GM19328 (cell line): ENCODE measurements around the gene VPS13A.

Experiments
- ATAC-seq: cut with Tn5 transposase; IDR thresholded peaks from one replicate; pipeline ENCODE4 v1.9.1; 2021; ENCODE audit warnings: mild to moderate bottlenecking, moderate library complexity; ENCODE audit not compliant: unreplicated experiment

The VPS13A gene

DNA sequence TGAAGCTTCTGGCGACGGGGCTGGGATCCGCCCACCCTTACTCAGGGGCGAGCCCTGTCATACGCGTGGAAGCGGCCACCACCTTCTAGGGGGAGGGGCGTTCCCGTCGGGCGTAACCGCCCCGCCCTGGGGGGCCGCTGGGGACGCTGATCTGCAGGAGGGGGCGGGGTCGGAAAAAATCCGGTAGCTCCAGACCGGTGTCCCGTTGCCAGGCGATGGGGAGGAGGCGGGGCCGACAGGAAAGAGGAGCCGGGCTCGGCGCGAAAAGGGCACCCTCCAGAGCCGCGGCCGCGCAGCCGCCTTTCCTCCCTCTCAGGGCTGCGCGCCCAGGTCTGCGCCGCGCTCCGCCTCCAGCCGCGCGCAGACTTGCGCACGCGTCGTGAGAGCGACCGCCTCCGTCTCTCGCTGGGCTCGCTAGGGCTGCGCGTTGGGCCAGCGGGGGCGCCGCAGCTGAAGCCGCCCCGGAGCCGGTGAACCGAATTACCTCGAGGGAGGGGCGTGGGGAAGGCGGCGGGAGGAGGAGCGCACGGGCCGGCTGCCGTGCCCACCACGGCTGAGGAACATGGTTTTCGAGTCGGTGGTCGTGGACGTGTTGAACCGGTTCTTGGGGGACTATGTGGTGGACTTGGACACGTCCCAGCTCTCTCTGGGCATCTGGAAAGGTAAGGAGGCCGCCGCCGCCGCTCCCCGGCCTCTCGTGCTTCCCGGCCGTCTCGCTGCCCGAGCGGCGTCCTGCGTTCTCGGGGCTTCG lies at the start of gene VPS13A:
Gene VPS13A, plus strand, starts transcription at position 392 of the 751 bp plus-strand sequence. Its CDS starts 171 bp downstream, at position 563.
- ATAC-seq: peak; percentile 79

DNA sequence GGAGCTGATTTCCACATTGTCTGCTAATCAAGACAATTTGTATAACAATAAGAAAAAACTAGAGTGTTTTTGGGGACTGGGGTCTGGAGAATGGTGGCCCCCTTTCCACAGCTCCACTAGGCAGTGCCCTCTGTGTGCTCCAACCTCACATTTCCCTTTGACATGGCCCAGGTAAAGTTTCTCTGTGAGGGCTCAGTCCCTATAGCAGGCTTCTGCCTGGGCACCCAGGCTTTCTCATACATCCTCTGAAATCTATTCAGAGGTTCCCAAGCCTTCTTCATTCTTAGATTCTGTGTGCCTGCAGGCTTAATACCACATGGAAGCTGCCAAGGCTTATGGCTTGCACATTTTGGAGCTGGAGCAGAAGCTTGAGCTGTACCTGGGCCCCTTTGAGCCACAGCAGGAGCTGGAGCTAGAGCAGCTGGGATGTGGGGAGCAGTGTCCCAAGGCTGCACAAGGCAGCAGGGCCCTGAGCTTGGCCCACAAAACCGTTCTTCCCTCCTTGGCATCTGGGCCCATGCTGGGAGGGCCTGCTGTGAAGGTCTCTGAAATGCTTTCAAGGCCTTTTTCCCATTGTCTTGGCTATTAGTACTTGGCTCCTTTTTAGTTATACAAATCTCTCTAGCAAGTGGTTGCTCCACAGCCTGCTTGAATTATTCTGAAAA lies 49.1 kb upstream of the VPS13A start:
- no peak for ATAC-seq

- ATAC-seq: no peak
Observed at GRCh38 chr9:77131399-77131798, 45.9 kb upstream of the VPS13A start.

DNA sequence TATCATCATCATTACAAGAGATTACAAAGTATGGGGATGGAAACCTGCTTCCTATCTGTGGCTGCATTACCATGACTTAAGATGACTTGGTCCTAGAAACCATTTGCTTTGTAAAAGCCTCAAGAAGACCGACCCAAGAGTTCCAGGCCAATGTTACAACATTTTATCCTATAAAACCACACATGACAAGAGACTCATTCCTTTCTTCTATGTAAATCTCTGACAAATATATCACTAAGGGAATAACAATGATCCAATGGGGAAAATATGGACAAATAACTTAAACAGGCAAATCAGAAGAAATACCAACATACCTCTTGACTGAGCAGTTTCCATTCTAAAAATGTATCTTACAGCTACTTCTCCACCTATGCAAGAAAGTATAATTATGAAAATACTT lies 44.3 kb upstream of the VPS13A start:
- no peak for ATAC-seq

GRCh38 chr9:77142366-77142765 lies 35.0 kb upstream of the VPS13A start:
- ATAC-seq: no peak

GRCh38 chr9:77149879-77150278 lies 27.5 kb upstream of the VPS13A start:
- no peak for ATAC-seq

GRCh38 chr9:77152289-77152688 lies 25.0 kb upstream of the VPS13A start:
- ATAC-seq: no peak

DNA sequence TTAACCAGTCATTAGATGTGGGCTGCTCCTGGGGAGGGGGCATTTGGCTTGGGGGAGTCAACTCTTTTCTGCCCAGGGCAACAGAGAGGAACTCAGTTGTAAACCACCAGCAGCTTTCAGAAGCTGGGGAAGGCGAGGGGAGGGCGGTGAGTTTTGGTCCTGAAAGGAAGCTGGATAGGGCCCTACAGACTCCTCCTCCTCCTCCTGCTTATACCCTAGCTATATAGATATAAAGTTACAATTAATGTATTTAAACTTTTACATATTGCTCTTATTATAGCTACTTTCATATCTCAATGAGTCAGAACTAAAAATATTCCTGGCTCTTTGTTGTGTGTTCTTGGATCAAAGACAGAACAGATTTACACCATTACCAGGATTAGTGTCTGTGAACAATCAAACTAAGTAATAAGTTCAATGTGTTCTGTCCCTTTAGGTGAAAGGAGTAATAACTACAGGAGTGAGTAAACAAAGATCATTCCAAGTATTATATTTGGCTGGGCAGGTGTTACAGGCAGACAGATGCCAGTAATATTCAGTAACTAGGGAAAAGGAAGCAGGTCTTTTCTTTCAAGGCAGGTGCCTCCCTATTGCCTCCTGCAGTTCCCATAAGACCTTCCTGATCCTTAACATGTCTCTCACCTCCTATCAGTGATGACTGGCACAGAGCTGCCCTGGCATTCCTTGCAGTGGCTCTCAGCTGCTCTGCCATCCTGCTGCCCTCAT lies 20.5 kb upstream of the VPS13A start:
- no peak for ATAC-seq

- no peak for ATAC-seq
Observed at GRCh38 chr9:77158772-77159513, 18.4 kb upstream of the VPS13A start.

DNA sequence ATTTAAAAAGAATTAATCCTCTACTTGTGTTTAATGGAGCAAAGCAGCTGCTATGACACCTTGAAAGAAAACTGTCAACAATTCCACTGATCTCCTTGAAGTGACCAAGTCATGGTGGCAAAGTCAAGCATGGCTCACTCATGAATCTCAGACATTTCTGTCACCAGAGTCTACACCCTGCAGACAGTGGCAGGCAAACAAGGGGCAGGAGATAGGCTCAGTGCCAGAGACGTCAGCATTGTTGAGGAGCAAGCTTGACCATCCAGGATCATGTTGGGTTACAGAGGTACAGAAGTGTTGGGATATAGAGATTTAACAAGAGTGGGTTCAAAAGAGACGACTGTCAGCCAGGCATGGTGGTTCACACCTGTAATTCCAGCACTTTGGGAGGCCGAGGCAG lies 16.1 kb upstream of the VPS13A start:
- ATAC-seq: no peak

- no peak for ATAC-seq
Observed at GRCh38 chr9:77161966-77162365, 15.4 kb upstream of the VPS13A start.

- no peak for ATAC-seq
Observed at GRCh38 chr9:77162366-77162765, 15.0 kb upstream of the VPS13A start.

GRCh38 chr9:77163884-77164283 lies 13.4 kb upstream of the VPS13A start:
- ATAC-seq: no peak

DNA sequence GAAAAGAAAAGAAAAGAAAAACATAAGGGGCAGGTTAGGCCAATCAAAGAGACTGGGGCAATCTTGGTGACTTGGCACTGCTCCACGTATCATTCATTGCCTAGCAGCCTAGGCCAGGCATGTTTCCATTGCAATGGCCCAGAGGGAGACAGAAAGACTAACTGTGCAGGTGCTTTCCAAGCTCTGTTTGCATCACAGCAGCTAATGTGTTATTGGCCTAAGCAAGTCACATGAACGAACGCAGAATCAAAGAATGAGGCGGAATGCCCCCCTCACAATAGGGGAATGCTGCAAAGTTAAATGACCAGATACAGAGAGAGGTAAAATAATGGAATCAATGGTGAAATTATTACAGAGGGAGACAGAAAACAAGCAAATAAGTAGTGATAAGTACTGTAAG lies 11.1 kb upstream of the VPS13A start:
- no peak for ATAC-seq

DNA sequence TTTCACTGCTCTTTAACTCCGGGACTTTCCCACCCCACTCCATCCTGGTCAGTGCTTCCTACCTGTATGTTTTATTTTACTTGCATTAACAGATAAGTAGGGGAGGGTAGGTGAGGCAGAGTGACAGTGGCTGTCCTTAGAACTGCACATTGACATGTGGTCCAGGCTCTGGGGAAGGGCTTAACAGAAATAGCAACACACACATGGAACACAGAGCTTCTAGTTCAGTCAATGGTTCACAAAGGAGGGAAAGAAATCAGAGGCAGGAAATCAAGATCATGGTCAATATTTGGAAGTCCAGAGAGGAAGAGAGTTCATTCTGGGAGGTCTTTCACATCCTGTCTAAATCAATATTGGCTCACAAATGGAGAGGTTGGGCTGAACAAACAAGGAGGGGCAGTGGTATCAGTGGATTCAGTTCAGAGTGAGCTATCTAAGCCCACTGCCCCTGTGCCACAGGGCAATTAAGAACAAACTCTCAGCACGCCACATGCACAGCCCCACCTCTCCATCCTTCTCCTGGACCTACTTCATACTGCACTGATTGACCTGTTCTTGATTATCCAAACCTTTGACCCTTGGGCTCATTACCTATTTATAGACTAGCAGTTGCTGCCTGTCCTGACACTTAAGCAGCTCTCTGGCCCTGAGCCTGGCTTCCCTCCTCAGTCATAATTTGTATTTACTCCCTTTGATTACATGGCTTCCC lies 6.2 kb upstream of the VPS13A start:
- ATAC-seq: no peak

GRCh38 chr9:77175151-77175550 lies 2.2 kb upstream of the VPS13A start:
- no peak for ATAC-seq

- no peak for ATAC-seq
Observed at GRCh38 chr9:77176106-77176505, 1.2 kb upstream of the VPS13A start.

DNA sequence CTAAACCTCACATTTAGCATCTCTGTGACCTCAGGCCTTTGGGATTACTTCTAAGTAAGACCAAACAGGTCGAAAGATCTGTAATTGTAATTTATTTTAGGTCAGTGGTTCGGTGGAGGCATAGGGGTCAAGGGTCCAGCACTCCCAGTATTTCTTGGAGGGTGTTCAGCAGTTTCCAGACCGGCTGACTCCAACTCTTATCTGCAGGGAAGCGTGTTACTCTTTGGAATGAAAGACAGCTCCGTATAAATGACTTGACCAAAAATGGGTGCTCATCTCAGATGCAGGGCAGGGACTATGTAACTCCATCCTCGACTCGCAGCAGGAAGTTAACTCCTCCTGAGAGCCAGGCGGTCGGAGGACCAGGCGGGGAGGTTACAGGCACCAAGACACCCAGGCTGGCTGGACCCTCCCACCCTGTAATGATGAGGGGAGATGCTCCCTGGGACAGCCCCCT lies 620 bp upstream of the VPS13A start:
- no peak for ATAC-seq

GRCh38 chr9:77177894-77178794 lies 810 bp downstream of the VPS13A start:
- ATAC-seq: peak; percentile 7
